GM18867 (cell line): Measurements from ENCODE around the gene TSC22D2.

Experiments used
- ATAC-seq: cut with Tn5 transposase; IDR thresholded peaks from one replicate; pipeline ENCODE4 v1.9.1; 2021; ENCODE audit warnings: mild to moderate bottlenecking, moderate library complexity; ENCODE audit not compliant: unreplicated experiment

TSC22D2 gene

GRCh38 chr3:150384296-150385212 lies 23.5 kb upstream of the TSC22D2 start:
- ATAC-seq = peak; percentile 98

- ATAC-seq = peak; percentile 25
Observed at GRCh38 chr3:150385296-150386242, 22.5 kb upstream of the TSC22D2 start.

- no peak for ATAC-seq
Observed at GRCh38 chr3:150388498-150389418, 19.3 kb upstream of the TSC22D2 start.

GRCh38 chr3:150390087-150390486 lies 18.0 kb upstream of the TSC22D2 start:
- ATAC-seq = no peak

GRCh38 chr3:150391161-150391560 lies 16.9 kb upstream of the TSC22D2 start:
- no peak for ATAC-seq

- ATAC-seq = no peak
Observed at GRCh38 chr3:150393745-150394144, 14.4 kb upstream of the TSC22D2 start.

- ATAC-seq = no peak
Observed at GRCh38 chr3:150394606-150395005, 13.5 kb upstream of the TSC22D2 start.

GRCh38 chr3:150396491-150396890 lies 11.6 kb upstream of the TSC22D2 start:
- no peak for ATAC-seq

- ATAC-seq = no peak
Observed at GRCh38 chr3:150396956-150397550, 11.0 kb upstream of the TSC22D2 start.

- no peak for ATAC-seq
Observed at GRCh38 chr3:150399060-150399459, 9.0 kb upstream of the TSC22D2 start.

GRCh38 chr3:150401285-150401684 lies 6.8 kb upstream of the TSC22D2 start:
- no peak for ATAC-seq

- ATAC-seq = no peak
Observed at GRCh38 chr3:150402217-150402616, 5.9 kb upstream of the TSC22D2 start.

GRCh38 chr3:150404023-150404422 lies 4.1 kb upstream of the TSC22D2 start:
- no peak for ATAC-seq

GRCh38 chr3:150407051-150407807 lies 869 bp upstream of the TSC22D2 start:
- no peak for ATAC-seq

- peak; percentile 1 for ATAC-seq
Observed at GRCh38 chr3:150407808-150408220, 284 bp upstream of the TSC22D2 start.

- no peak for ATAC-seq
Observed at GRCh38 chr3:150409125-150409511, 1.0 kb downstream of the TSC22D2 start.

- ATAC-seq = peak; percentile 32
Observed at GRCh38 chr3:150409512-150410310, 1.6 kb downstream of the TSC22D2 start.

- no peak for ATAC-seq
Observed at GRCh38 chr3:150410311-150411105, 2.4 kb downstream of the TSC22D2 start.
